Measurements from ENCODE around the gene TOR2A. TPM values are rescaled to one million over a fixed set of nuclear protein-coding genes. Genes with fewer than 3 reads are reported as not detected.
"Not testable (repeated sequence)": the region's sequence is repeated elsewhere in the genome, so short reads cannot be mapped to it uniquely, and the experiment has no call there.

The TOR2A gene
- polyA plus RNA-seq, 3 donors from 2014 or later = 38.9 to 55.1 (median 49.9) TPM

DNA sequence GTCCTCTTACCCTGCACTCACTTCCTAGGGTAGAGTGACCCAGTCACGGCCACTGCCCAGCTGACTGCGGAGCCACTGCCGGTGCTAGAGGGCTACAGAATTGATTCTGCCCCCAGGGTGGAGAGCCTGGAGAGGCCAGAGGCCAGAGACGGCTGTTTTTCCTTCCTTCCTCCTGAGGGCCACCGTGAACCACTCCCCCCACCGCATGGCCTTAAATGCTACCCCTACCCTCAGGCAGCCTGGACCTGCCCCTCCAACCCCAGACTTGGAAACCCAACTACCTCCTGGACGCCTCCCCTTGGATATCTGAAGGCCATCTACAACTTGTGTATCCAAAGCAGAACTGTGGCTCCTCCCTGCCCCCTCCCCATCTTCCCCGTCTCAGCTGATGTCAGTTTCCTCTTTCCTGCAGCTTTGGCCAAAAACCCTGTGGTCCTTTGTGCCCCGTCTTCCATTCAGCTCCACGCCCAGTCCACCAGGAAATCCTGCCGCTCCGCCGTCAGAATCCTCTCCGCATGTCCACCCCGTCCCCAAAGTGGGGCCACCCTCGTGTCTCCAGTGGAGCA, 27.1 kb upstream of the TOR2A start:
- Mint-ChIP-seq H3K27ac (peak overlapping the region; percentile 57 to 94 (median 79)), H3K4me1 (peaks cover 55 to 61% of the 10 kb centered on the region in 2 donors), H3K9me3 (no peaks in the 10 kb centered on the region), H3K4me3 (peak overlapping the region in 1 of 5 donors; percentile 16), H3K36me3 (peaks cover 7 to 35% (median 7%) of the 10 kb centered on the region in 3 donors), H3K27me3 (ENCODE audit: low read depth in 3 of 3) (no peaks in the 10 kb centered on the region)
- DNase-seq = no peak

GRCh38 chr9:127761491-127761956, 26.4 kb upstream of the TOR2A start:
- H3K4me3 Mint-ChIP-seq = no peak overlapping the region
- no peak for DNase-seq
- H3K27me3 Mint-ChIP-seq (ENCODE audit: low read depth in 3 of 3) = no peaks in the 10 kb centered on the region
- no peaks in the 10 kb centered on the region for H3K9me3 Mint-ChIP-seq
- H3K27ac Mint-ChIP-seq = peak overlapping the region in 5 of 6 donors; percentile 46 to 89 (median 60)
- peaks cover 49 to 54% of the 10 kb centered on the region in 2 donors for H3K4me1 Mint-ChIP-seq
- peaks cover 7 to 32% (median 7%) of the 10 kb centered on the region in 3 donors for H3K36me3 Mint-ChIP-seq

DNA sequence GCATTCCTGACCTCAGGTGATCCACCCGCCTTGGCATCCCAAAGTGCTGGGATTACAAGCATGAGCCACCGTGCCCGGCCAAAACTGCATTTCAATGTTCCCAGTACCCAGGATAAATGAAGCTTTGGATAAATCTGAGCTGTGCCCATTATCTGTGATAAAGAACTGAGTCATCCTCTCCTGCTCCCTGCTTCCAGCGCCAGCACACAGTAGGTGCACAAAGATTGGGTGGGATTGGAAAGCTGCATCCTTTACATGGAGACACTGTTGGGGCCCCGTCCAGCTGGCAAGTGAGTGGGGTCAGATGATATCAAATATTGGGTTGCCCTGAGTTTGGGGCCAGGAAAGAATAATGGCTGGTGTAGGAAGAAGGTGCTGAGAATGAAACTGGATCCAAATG, 26.0 kb upstream of the TOR2A start:
- Mint-ChIP-seq H3K27me3 (ENCODE audit: low read depth in 3 of 3) (no peaks in the 10 kb centered on the region), H3K9me3 (no peaks in the 10 kb centered on the region), H3K4me1 (peaks cover 45 to 49% of the 10 kb centered on the region in 2 donors), H3K27ac (peak overlapping the region in 4 of 6 donors; percentile 39 to 75 (median 53)), H3K4me3 (no peak overlapping the region), H3K36me3 (peaks cover 7 to 28% (median 7%) of the 10 kb centered on the region in 3 donors)
- DNase-seq = no peak

DNA sequence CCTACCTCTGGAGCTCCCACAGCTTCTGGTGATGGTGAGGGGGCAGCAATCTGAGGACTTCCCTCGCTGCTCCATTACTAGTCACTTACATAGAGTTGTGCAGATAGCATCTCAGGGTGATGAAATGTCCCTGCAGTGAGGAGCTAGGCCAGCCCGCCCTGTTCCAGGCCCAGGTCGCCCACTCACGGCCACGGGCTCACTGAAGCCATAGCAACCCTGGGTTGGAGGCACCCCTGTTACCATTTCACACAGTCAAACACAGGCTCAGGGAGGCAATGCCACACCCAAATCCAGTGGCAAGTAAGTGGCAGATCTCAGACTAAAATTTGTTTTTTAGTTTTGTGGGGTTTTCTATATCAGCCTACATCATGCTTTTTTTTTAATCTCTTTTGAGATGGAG, 23.7 kb upstream of the TOR2A start:
- DNase-seq = no peak
- H3K4me3 Mint-ChIP-seq = no peak overlapping the region
- H3K9me3 Mint-ChIP-seq = no peaks in the 10 kb centered on the region
- peak overlapping the region; percentile 53 to 80 (median 73) for H3K27ac Mint-ChIP-seq
- H3K4me1 Mint-ChIP-seq = peaks cover 23 to 29% of the 10 kb centered on the region in 2 donors
- H3K27me3 Mint-ChIP-seq (ENCODE audit: low read depth in 3 of 3) = no peaks in the 10 kb centered on the region
- peaks cover 0 to 16% (median 0%) of the 10 kb centered on the region in 3 donors for H3K36me3 Mint-ChIP-seq

GRCh38 chr9:127756776-127757175, 21.7 kb upstream of the TOR2A start:
- not testable (repeated sequence) for H3K4me3 Mint-ChIP-seq; H3K9me3 Mint-ChIP-seq; DNase-seq; H3K27me3 Mint-ChIP-seq (ENCODE audit: low read depth in 3 of 3); H3K36me3 Mint-ChIP-seq
- peak overlapping the region in 1 of 6 donors; percentile 17 for H3K27ac Mint-ChIP-seq
- peaks cover 14 to 25% of the 10 kb centered on the region in 2 donors for H3K4me1 Mint-ChIP-seq

- H3K27ac Mint-ChIP-seq = no peak overlapping the region
- peaks cover 0 to 8% (median 0%) of the 10 kb centered on the region in 3 donors for H3K36me3 Mint-ChIP-seq
- H3K4me3 Mint-ChIP-seq = no peak overlapping the region
- H3K27me3 Mint-ChIP-seq (ENCODE audit: low read depth in 3 of 3) = peaks cover 0 to 3% (median 0%) of the 10 kb centered on the region in 3 donors
- no peak for DNase-seq
- H3K4me1 Mint-ChIP-seq = peaks cover 19 to 28% of the 10 kb centered on the region in 2 donors
- H3K9me3 Mint-ChIP-seq = no peaks in the 10 kb centered on the region
These were observed 21.1 kb upstream of the TOR2A start for GRCh38 chr9:127756233-127756632.

DNA sequence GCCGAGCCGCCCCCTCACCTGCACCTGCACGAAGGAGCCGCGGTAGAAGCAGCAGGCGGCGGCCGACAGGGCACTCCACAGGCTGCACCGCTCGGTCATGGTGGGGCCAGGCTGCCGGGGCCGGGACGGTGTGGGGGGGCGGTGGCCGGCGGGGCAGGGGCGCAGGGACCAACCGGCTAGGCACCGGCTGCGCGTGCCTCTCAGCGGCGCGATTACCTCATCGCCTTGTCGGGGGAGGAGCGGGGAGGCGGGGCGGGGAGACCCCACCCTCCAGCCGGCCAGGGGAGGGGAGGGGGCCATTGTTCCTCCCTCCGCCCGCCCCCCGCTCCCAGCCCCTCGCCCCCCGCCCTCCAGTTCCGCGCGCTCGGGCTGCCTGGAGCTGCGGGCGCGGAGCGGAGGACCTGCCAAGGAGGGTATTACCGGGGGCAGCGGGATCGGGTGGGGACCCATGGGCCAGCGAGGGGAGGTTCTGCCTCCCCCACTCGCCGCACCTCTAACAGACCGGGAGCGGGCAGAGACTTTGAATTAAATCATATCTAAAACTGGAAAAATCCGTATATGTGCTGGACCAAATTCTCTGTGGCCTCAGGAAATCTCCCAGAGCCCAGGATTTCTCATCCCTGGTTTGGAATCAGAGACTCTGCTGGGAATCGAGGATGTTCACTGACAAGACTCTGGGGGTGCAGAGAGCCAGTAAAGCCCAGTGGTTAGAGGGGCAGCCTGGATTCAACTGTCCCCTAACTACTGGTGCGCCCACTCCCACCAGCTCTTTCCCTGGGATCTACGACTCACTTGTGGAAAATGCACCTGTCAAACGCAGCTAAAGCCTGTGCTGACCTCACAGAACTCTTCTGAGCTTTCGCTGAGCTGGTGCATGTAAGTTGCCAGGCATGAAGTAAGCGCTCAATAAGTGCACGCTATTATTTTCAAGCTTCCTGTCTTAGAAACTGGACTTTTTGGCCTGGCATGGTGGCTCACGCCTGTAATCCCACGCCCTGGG, 20.3 kb upstream of the TOR2A start:
- H3K4me1 Mint-ChIP-seq = peaks cover 19 to 33% of the 10 kb centered on the region in 2 donors
- no peak overlapping the region for H3K27ac Mint-ChIP-seq
- H3K9me3 Mint-ChIP-seq = no peaks in the 10 kb centered on the region

GRCh38 chr9:127754099-127755060, 19.3 kb upstream of the TOR2A start:
- peaks cover 0 to 3% (median 0%) of the 10 kb centered on the region in 3 donors for H3K27me3 Mint-ChIP-seq (ENCODE audit: low read depth in 3 of 3)
- H3K36me3 Mint-ChIP-seq = peaks cover 0 to 16% (median 6%) of the 10 kb centered on the region in 3 donors
- no peaks in the 10 kb centered on the region for H3K9me3 Mint-ChIP-seq
- no peak overlapping the region for H3K27ac Mint-ChIP-seq
- DNase-seq = no peak
- no peak overlapping the region for H3K4me3 Mint-ChIP-seq
- peaks cover 19 to 35% of the 10 kb centered on the region in 2 donors for H3K4me1 Mint-ChIP-seq

More for the DNA sequence above, 20.3 kb upstream of the TOR2A start:
- Mint-ChIP-seq H3K4me3 (no peak overlapping the region), H3K36me3 (peaks cover 0 to 13% (median 4%) of the 10 kb centered on the region in 3 donors), H3K27me3 (ENCODE audit: low read depth in 3 of 3) (peaks cover 0 to 3% (median 0%) of the 10 kb centered on the region in 3 donors)
- DNase-seq = no peak

DNA sequence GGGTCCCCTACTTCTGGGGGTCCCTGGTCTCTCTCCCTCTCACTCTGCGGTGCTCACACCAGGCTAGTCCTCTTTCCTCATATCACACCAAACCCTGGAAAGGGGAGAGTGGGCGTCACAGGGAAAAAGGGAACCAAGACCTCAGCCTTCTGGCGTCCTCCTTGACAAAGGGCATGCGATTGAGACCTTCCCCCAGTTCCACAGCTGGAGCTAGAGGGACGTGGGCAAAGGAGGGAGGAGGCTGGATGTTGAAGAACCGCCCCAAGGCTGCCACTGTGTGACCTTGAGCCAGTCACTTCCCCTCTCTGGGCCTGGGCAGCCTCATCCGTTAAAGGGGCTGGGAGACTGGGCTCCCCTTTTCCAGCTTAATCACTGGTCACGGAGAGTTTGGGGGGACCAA, 18.5 kb upstream of the TOR2A start:
- Mint-ChIP-seq H3K36me3 (peaks cover 0 to 17% (median 6%) of the 10 kb centered on the region in 3 donors), H3K4me1 (peaks cover 16 to 31% of the 10 kb centered on the region in 2 donors), H3K9me3 (no peaks in the 10 kb centered on the region), H3K27me3 (ENCODE audit: low read depth in 3 of 3) (peaks cover 0 to 3% (median 0%) of the 10 kb centered on the region in 3 donors), H3K27ac (no peak overlapping the region), H3K4me3 (no peak overlapping the region)
- no peak for DNase-seq

DNA sequence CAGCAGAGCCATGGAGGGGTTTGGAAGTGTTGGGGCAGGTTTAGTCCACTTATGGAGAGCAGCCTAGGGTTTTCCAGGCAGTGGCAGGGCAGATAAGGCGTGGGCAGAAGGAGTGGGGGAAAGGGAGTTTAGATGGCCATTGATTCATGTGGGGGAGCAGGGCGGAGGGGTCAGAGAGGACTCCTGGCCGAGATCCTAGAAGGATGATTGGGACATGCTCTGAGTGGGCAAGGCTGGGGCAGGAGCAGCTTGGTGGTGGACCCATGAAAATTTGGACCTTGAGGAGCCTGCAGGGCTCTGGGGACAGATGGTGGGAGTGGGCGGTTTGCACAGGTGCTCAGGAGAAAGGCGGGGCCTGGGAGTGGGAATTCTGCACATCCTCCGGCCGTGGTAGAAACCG, 18.1 kb upstream of the TOR2A start:
- Mint-ChIP-seq H3K27me3 (ENCODE audit: low read depth in 3 of 3) (peaks cover 0 to 3% (median 0%) of the 10 kb centered on the region in 3 donors), H3K36me3 (peaks cover 0 to 16% (median 6%) of the 10 kb centered on the region in 3 donors), H3K4me3 (no peak overlapping the region), H3K4me1 (peaks cover 15 to 29% of the 10 kb centered on the region in 2 donors), H3K27ac (peak overlapping the region in 5 of 6 donors; percentile 6 to 69 (median 36)), H3K9me3 (no peaks in the 10 kb centered on the region)
- DNase-seq = no peak

- DNase-seq = no peak
- H3K9me3 Mint-ChIP-seq = no peaks in the 10 kb centered on the region
- no peak overlapping the region for H3K4me3 Mint-ChIP-seq
- peaks cover 0 to 21% (median 6%) of the 10 kb centered on the region in 3 donors for H3K36me3 Mint-ChIP-seq
- H3K27ac Mint-ChIP-seq = peak overlapping the region in 5 of 6 donors; percentile 7 to 80 (median 70)
- H3K4me1 Mint-ChIP-seq = peaks cover 28 to 36% of the 10 kb centered on the region in 2 donors
- H3K27me3 Mint-ChIP-seq (ENCODE audit: low read depth in 3 of 3) = peaks cover 0 to 3% (median 0%) of the 10 kb centered on the region in 3 donors
These were observed 16.4 kb upstream of the TOR2A start for GRCh38 chr9:127751269-127752054.

DNA sequence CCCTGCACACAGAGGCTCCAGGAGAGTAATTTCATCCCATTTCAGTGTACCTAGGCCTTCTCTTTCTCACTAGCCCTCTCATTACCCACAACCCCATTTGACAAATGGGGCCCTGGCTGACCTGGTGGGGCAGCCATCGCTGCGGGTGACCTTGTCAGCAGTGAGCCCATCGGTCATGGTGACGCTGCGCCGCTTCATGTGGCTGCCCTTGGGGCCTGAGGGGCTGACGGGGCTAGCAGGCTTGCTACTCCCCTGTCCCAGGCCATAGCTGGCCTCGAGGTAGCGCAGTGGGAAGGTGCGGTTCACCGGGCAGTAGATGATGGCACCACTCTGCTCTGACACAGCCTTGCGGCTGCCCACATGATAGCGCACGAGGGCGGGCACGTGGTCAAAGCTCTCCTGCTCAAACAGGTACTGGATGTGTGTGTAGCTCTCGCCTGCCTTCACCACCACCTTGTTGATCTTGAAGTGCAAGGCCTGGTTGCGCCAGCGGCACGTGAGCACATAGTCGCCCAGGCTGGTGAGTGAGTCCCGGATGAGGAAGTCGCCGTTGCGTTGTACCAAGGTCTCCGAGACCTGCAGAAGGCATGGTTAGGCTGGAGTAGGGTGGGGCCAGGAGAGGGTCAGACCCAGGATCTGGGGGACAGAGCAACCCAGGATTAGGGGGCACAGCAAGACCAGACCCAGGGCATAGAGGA, 14.1 kb upstream of the TOR2A start:
- no peak for DNase-seq
- peaks cover 0 to 21% (median 6%) of the 10 kb centered on the region in 3 donors for H3K36me3 Mint-ChIP-seq
- no peak overlapping the region for H3K4me3 Mint-ChIP-seq
- H3K9me3 Mint-ChIP-seq = no peaks in the 10 kb centered on the region
- H3K27ac Mint-ChIP-seq = peak overlapping the region in 1 of 6 donors; percentile 39
- H3K27me3 Mint-ChIP-seq (ENCODE audit: low read depth in 3 of 3) = peaks cover 0 to 3% (median 0%) of the 10 kb centered on the region in 3 donors
- peaks cover 28 to 36% of the 10 kb centered on the region in 2 donors for H3K4me1 Mint-ChIP-seq
